ENCODE results near the gene AGBL5. TPM values are rescaled to one million over a fixed set of nuclear protein-coding genes. Genes with fewer than 3 reads are reported as not detected.
"Not testable (repeated sequence)": the region's sequence is repeated elsewhere in the genome, so short reads cannot be mapped to it uniquely, and the experiment has no call there.

AGBL5 gene
- total RNA-seq, 1 donor = 35.0 TPM

DNA sequence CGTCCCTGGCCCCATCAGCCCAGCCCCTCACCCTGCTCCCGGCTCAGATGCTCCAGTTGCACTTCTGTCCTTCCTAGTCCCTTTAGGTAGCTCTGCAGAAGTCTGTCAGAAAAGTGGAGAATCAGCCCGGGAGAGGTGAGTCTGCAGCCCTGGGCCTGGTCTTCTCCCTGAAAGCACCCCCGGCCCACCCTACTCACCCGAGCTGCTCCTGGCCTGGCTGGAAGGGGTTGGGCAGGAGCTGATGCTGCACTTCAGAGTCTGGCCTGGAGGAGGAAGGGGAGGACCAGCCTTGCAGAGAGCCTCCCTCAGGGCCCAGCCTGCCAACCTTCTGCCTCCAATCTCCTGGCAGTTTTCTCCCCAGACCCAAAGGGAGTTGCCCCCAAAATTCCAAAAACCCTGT lies 50.9 kb downstream of the AGBL5 start:
- H3K4me3 ChIP-seq (ENCODE audit: low read depth, low read length) = no peak overlapping the region
- no peak for TF ChIP-seq CTCF (IDR thresholded peaks at IDR 0.05; ENCODE audit: insufficient read depth, low read depth, low read length)
- no peak for DNase-seq (ENCODE audit: low read depth)

DNA sequence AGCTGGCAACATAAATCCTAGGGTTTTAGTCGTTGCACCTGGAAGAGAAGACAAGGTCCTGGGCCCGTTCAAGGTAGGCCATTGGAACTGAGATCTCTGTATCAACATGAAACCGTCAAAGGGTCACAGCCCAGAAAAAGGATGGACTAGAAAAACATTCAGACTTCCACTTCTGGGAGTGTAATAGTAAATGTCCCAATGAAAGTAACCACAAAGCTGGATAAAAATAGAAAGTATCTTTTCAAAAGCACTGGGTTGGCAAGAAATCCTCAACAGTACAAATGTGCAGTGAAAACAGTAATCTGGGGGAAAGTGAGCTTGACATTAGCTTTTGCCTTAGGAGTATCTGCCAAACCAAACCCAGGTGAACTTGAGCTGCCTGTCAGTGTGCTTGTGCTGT lies 54.5 kb downstream of the AGBL5 start:
- H3K4me3 ChIP-seq (ENCODE audit: low read depth, low read length) = no peak overlapping the region
- no peak for DNase-seq (ENCODE audit: low read depth)
- TF ChIP-seq CTCF (IDR thresholded peaks at IDR 0.05; ENCODE audit: insufficient read depth, low read depth, low read length) = no peak

DNA sequence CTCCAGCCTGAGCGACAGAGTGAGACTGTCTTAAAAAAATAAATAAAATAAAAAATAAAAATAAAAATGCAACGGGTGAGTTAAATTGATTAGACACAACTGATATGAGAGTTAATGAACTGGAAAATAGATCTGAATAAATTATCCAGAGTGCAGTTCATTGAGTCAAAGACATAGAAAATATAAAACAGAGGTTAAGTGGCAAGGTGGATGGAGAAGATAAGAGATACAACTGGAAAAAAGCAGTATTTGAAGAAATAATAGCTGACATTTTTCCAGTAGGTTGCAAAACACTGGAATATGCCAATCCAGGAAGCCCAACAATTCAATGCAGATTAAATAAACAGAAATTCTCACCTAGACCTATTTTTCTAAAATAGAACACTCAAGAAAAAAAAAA lies 56.8 kb downstream of the AGBL5 start:
- TF ChIP-seq CTCF (IDR thresholded peaks at IDR 0.05; ENCODE audit: insufficient read depth, low read depth, low read length) = no peak
- H3K4me3 ChIP-seq (ENCODE audit: low read depth, low read length) = no peak overlapping the region
- DNase-seq (ENCODE audit: low read depth) = no peak

DNA sequence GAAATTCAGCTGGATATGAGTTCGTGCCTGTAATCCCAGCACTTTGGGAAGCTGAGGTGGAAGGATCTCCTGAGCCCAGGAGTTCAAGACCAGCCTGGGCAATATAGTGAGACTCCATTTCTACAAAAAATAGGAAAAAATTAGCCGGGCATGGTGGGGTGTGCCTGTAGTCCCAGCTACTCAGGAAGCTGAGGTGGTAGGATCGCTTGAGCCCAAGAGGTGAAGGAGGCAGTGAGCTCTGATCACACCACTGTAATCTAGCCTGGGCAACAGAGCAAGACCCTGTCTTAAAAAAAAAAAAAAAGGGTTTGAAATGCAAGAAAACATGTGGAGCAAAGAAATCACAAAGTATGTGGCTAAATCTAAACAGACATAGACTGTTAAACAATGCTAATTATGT lies 57.6 kb downstream of the AGBL5 start:
- DNase-seq (ENCODE audit: low read depth) = no peak
- no peak for TF ChIP-seq CTCF (IDR thresholded peaks at IDR 0.05; ENCODE audit: insufficient read depth, low read depth, low read length)
- no peak overlapping the region for H3K4me3 ChIP-seq (ENCODE audit: low read depth, low read length)

GRCh38 chr2:27110603-27111352 lies 59.3 kb downstream of the AGBL5 start:
- DNase-seq (ENCODE audit: low read depth); H3K4me3 ChIP-seq (ENCODE audit: low read depth, low read length): not testable (repeated sequence)

DNA sequence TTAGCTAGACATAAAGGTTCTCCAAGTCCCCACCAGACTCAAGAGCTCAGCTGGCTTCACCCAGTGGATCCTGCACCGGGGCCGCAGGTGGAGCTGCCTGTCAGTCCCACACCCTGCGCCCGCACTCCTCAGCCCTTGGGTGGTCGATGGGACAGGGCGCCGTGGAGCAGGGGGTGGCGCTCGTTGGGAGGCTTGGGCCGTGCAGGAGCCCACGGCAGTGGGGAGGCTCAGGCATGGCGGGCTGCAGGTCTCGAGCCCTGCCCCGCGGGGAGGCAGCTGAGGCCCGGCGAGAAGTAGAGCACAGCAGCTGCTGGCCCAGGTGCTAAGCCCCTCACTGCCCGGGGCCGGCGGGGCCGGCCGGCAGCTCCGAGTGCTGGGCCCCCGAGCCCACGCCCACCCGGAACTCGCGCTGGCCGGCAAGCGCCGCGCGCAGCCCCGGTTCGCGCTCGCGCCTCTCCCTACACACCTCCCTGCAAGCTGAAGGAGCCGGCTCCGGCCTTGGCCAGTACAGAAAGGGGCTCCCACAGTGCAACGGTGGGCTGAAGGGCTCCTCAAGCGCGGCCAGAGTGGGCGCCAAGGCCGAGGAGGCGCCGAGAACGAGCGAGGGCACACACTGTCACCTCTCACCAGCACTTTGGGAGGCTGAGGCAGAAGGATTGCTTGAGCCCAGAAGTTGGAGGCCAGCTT lies 60.1 kb downstream of the AGBL5 start:
- not testable (repeated sequence) for DNase-seq (ENCODE audit: low read depth); H3K4me3 ChIP-seq (ENCODE audit: low read depth, low read length)

- DNase-seq (ENCODE audit: low read depth) = no peak
- TF ChIP-seq CTCF (IDR thresholded peaks at IDR 0.05; ENCODE audit: insufficient read depth, low read depth, low read length) = no peak
- no peak overlapping the region for H3K4me3 ChIP-seq (ENCODE audit: low read depth, low read length)
Observed at GRCh38 chr2:27115519-27115918, 64.1 kb downstream of the AGBL5 start.

All from fibroblast of villous mesenchyme (primary cell).